HG03520 (cell line): ENCODE data around the gene COQ6.
A peak's percentile ranks its signal among the peaks of the same experiment; 100 is the strongest.
"Not testable (repeated sequence)": the region's sequence is repeated elsewhere in the genome, so short reads cannot be mapped to it uniquely, and the experiment has no call there.

Experiments used
- ATAC-seq: cut with Tn5 transposase; IDR thresholded peaks from one replicate; pipeline ENCODE4 v1.9.1; 2021; ENCODE audit warnings: mild to moderate bottlenecking, moderate library complexity; ENCODE audit not compliant: unreplicated experiment

The COQ6 gene

DNA sequence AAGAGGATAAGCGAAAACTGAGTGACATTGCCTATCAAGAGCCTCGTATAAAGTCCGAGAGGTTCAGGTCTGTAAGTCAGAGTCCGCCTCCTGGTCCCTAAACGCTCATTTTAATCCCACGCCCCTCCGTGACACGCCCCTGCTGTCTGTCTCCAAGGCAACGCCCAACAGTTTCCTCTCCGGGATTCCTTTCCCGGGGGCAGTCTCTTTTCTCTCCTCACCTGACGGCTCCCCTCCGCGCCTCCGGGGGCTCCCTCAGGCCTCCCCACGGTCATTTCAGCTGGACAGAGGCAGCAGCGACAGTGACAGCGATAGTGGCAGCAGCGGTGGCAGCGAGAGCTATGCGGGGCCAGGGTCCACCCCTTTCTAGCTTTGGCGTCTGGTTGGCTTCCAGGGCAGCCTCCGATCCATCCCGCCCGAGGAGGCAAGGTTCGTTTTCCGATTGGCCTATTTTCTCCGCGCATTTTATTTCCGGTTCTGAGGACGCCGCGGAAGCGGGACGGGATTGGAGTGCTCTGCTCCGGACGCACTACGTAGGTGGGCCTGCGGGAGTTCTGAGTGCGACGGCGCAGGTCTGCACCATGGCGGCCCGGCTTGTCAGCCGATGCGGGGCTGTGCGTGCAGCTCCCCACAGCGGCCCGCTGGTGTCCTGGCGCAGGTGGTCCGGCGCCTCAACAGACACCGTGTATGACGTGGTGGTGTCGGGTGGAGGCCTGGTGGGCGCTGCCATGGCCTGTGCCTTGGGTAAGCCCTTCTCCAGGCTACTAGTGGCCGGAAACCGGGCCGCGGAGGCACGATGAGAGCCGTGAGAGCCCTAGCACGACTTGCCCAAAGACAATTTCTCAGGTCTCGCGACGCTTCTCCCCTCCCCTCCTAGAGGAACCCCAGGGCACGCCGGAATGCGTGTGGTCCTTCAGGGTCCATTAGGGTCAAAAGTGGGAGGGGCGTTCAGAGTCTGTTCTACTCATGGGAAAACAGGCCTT lies at the start of gene COQ6, which contains the start of gene FAM161B:
COQ6 (plus strand) TSS at position 551 of the 983 bp plus-strand sequence; CDS start at position 582, 31 bp downstream.
FAM161B (minus strand) TSS at position 343 of the 983 bp plus-strand sequence; CDS start at position 275, 68 bp downstream.
- peak; percentile 85 for ATAC-seq

DNA sequence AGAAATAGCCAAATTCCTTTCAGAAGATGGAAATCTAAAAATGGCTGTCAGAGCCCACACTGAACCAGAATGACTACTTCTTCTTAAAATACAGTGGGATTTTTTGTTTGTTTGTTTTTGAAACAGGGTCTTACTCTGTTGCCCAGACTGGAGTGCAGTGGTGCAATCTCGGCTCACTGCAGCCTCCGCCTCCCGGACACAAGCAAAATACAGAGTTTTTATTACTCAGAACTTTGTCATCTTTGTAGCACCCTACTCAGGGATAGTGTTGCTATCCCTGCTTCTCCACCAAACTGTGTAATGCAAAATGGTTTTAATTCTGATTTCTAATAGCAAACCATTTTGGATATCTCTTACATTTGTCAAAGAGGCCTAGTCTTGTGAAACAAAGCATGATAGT lies 47.1 kb upstream of the COQ6 start:
- no peak for ATAC-seq

DNA sequence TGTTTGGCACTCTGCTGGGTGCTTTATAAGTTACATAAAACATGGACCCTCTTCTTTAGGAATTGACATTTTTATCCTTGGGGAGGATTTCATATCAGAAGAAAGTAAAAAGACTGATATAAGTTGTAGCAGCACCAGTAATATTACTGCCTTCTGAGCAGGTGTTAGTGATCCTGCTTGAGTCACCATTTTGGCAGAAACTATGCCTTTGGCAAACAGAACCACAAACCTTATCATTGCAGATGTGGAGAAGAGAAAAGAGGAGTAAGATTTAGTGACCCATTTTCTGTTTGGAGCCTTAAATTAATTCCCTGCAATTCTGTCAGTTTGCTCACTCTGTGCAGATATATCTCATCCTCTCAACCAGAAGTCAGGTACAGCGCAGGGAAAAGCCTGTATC lies 40.4 kb upstream of the COQ6 start:
- no peak for ATAC-seq

DNA sequence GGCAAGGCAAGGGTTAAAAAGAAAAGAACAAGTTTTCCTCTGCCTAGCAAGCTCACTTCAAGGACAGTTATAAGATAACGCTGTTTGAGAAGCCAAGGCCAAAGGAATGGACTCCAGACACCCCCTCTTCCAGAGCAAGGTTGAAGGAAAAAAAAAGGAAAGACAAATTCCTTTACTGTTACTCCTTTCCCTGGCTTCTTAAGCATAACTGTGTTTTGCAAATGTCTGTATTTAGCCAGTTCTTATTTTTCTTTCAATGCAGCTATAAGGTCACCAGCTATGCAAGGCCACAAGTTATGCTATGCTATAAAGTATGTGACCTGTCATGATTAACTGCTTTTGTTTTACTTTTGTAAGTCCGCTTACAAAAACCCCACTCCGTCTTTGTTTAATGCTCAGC lies 36.8 kb upstream of the COQ6 start:
- no peak for ATAC-seq

DNA sequence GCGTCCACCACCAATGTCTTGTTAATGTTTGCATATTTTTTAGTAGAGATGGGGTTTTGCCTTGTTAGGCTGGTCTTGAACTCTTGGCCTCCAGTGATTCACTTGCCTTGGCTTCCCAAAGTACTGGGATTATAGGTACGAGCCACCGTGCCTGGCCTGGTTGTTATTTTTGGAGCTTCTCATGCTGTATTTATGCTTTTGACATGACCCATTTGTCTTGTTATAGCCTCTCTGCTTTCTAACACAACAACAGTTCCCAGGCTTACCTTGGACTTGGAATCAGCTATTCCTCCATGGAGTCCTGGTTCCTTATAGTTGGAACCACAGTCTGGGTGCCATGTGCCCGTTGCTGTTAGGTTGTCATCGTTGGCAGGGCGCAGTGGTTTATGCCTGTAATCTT lies 33.8 kb upstream of the COQ6 start:
- ATAC-seq: no peak

DNA sequence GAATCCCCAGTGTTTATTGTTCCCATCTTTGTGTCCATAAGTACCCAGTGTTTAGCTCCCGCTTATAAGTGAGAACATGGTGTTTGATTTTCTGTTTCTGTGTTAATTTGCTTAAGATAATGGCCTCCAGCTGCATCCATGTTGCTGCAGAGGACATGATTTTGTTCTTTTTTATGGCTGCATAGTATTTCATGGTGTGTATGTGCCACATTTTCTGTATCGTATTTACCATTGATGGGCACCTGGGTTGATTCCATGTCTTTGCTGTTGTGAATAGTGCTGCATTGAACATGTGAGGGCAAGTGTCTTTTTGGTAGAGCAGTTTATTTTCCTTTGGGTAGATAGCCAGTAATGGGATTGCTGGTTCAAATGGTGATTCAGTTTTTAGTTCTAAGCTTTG lies 30.6 kb upstream of the COQ6 start:
- ATAC-seq: not testable (repeated sequence)

DNA sequence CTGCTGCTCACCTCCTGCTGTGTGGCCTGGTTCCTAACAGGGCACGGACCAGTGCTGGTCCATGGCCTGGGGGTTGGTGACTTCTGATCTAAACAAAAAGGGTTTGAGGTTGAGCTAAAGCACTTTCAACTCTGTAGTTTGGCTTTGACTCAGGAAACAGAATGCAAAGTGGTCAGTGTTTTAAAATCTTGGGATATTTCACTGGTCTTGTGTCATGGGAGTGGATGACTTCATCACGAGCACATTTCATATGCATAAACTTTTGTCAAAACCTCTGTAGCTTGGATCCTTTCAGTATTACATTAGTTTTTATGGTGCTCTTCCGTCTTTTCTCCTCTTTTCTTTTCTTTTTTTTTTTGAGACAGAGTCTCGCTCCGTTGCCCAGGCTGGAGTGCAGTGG lies 25.8 kb upstream of the COQ6 start:
- ATAC-seq: no peak

DNA sequence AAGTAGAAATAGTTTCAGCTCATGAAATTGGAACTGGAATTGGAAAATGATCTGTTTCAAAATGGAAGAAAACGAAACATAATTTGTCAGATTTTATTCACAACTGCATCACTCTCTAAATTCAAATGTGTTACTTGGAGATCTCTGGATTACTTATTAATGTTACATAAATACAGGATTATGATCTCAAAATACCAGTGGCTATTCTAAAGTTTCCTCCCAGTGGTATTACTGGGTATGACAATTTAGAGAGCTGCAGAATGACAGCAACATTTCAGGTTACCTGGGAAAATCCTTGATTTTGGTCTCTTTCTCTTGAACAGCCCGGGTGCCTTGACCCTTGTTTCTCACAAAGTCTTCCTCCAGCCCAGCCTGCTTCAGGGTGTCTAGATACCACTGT lies 14.4 kb upstream of the COQ6 start:
- no peak for ATAC-seq

DNA sequence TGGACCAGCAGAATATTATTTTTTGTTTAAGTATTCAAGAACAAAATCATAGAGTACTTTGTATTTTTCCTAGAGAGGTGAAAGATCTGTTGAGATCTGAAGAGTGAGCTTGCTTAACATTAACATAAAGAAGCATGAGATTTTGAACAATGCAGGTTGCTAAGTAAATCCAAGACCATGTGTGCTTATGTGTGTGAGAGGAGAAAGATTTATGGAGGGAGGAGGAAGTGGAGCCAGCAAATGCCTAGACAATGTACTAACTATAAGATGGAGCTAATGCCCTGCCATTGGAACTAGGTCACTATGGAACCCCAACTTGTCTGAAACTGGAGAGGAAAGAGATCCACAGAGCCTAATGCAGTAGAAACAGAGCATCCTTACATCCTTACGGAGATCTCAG lies 13.6 kb upstream of the COQ6 start:
- ATAC-seq: no peak

DNA sequence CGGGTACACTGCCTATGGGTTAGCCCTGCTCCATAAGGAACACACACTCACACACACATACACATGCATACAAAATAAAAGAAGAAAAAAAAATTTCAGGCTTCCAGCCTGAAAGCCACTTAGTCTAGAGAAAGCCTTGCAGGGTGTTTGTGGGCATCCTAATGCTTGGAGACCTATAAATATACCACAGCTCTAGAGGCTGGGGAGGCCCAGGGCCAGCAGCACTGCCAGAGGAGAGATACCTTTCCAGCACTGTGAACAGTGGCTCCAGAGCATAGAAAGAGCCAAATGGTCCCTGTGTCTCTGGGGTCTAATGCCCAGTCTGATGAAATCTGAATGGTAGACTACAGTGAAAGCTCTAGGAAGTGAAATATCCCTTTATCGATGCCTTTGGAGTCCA lies 13.1 kb upstream of the COQ6 start:
- ATAC-seq: no peak

DNA sequence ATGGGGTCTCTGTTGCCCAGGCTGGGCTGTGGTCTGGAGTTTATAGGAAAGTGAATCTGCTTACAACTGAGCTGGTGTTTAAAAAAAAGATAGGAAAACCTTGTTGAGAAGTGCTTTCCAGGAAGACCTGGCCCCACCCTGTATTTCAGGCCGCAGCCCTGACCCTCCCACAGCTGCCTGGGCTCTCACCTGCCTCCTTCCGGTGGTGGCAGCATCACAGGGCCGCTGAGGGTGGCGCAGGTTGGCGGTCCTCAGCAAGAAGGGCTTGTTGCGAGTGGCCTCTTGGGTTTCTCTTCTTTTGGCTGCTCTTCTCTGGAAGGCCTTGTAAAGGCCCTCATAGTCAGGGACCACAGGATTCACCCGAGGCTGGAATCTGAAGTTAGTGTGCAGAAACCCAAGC lies 7.9 kb upstream of the COQ6 start:
- no peak for ATAC-seq

DNA sequence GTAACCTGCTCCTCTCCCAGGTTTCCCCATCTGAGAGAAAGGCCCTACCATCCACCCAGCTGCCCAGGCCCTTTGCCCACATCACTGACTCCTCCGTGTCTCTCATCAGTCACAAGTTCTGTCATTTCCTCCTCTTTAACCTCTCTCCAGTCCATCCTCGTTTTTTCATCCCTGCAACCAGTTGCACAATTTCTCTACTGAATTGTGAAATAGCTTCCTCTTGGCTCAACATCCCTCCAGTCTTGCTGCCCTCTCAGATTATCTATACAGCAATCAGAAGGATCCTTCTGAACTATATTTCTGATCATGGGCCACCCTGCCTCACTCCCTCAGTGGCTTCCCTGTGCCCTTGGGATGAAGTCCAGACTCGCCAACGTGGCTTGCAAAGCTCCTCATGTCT lies 7.0 kb upstream of the COQ6 start:
- no peak for ATAC-seq

DNA sequence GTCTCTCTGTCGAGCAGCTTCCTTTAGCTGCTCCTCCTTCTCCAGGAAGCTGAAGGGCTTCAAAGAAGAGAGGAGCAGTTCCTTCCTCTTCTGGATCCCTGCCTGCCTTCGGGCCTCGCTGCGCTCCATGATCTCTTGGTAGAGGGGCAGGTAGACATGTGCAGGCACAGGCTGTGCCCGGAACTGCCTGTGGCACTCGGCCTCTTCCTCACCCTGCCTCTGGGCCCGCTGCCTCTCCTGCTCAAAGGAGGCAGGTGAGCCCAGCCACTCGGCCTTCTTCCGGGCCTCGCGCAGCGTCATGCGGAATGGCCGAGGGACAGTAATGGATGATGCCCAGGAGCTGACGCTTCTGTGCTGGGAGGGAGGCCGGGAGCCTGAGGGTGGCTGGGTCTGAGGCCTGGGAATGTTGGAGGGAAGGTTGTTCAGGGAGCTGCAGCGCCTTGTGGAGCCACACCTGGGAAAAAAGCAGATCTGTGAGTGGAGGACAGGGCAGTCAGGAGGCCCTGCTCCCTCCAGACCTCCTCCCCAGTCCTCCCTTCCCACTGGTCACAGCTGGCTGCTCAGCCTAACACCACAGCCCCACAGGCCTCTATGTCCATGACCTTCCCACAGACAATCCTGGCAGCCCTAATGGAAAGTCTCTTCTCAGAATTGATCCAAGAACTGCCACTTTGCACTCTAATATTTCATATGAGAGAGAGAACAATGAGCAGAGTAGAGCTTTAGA lies 5.5 kb upstream of the COQ6 start:
- ATAC-seq: no peak

DNA sequence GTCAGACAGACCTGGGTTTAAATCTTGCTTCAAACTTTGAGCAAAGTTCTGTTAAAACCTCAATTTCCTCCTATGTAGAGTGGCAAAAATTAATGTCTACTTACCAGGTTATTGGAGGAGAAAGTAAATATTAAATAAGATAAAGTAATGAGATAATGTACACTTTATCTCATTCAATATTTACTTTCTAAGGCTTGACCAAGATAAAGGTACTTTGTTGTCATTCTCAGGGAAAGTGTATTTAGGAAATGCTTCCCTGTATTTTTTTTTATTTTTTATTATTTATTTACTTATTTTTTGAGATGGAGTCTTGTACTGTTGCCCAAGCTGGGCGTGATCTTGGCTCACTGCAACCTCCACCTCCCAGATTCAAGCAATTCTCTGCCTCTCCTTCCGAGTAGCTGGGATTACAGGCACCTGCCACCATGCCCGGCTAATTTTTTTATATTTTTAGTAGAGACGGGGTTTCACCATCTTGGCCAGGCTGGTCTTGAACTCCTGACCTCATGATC lies 4.9 kb upstream of the COQ6 start:
- no peak for ATAC-seq

DNA sequence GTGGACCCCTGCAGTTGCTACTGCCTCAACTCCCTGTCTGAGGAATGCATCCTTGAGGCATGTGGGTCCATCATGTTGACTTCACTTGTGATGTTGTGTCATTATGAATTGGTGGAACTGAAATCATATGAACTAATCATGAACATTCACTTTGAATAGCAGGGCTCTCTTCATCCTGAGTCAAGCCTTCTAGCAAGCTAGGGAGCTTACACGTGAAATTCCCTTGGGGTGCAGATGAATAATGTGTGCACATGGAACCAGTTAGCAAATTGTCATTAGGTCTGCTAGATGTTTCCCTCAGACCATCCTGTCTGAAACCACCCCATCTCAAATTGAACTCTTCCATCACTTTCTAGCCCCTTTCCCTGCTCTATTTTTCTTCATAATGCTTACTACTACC lies 3.6 kb downstream of the COQ6 start:
- no peak for ATAC-seq

DNA sequence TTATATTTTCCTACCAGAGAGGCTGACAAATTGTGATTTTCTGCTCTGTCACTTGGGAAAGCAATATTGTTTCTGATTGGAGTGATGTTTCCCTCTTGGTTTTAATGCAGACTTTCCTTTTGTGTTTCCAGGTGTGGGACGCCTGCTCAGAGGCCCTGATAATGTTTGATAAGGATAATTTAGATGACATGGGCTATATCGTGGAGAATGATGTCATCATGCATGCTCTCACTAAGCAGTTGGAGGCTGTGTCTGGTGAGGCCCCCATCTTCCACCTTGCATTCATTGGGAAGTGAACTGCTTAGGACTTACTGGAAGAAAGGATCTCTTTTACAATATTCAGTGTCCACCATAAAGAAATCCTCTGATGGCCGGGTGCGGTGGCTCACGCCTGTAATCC lies 5.6 kb downstream of the COQ6 start:
- no peak for ATAC-seq

DNA sequence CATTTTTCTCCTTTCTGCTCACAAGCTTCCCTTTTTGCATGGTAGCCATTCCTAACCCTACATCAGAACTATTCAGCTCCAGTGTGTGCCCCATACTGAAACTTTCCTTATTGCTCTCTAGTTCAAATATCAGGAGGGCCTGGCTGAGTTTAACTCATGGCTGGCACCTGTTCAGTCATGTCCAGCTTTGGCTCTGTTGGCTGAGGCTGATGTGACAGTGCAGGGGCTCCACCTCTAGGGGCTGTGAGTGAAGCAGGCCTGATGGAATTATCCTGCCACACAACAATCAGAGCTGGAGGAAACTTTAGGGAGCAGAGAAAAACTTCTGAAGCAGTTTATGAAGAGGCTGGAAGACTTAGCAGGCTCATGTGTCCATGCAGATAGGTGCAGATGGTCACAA lies 8.5 kb downstream of the COQ6 start:
- no peak for ATAC-seq

DNA sequence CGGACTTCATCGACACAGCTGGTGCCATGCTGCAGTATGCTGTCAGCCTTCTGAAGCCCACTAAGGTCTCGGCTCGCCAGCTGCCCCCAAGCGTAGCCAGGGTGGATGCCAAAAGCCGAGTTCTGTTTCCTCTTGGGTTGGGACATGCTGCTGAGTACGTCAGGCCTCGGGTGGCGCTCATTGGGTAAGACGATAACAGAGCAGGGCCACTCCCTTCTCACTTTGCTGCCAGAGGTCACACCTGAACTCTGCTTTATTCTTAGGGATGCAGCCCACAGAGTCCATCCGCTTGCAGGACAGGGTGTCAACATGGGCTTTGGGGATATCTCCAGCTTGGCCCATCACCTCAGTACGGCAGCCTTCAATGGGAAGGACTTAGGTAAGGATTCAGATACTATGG lies 11.1 kb downstream of the COQ6 start:
- ATAC-seq: no peak

DNA sequence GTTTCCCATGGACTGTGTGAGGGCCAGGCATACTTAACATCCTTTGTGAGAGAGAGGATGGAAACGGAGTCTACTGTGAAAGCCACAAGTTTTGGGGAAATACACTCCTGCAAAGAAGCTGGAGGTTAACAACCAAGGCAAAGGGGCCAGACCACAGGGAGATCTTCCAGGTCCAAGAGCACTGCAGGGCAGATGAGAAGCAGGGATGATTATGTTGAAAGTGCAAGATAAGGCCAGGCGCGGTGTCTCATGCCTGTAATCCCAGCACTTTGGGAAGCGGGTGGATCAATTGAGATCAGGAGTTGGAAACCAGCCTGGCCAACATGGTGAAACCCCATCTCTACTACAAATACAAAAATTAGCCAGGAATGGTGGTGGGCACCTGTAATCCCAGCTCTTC lies 15.1 kb downstream of the COQ6 start:
- no peak for ATAC-seq

DNA sequence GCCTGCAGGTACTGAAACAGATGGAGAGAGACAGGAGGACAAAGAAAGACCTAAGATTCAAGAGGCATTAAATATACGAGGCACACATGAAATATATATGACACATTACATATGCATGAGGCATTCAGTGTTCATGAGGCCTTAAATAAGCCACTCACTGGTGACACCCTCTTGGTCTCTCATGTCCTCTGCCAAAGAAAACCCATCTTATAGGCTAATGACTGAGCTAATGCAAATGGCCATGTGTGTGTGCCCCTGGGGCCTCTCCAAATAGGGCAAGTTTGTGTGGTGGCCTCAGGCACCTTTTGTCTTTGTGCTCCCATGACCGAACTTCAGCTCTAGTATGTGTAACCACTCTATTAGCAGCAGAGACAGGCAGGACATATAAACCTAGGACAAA lies 18.8 kb downstream of the COQ6 start:
- ATAC-seq: no peak

DNA sequence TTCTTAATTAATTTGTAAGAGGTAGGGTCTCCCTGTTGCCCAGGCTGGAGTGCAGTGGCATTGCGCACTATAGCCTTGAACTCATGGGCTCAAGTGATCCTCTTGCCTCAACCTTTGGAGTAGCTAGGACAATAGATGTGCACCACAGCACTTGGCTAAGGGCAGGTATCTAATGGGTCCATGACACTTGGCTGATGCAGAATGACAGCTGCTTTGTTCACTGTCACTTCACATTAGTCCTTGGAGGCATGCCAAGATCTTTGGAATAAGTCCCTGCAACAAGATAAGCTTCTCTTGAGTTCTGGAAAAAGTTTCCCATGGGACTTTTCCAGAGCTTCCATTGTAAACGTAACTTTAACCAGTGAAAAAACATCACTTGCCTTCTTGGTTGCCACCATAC lies 23.4 kb downstream of the COQ6 start:
- no peak for ATAC-seq

DNA sequence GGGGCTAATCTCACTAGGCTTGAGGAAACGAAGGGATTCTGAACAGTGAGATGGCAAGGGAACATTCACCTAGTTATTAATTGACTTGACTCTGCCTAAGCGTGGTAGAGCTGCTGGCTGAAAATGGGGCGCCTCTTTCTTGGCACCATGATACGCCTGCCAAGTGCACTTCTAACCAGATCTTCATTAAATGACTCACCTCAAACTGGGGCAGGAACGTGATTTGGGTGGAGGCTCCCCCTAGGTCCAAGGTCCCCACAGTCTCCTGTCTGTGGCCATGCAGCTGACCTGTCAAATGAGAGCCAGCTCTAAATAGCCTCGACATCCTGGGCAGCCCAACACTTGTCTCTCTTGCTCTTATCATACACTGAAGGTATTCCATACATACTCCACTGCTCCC lies 26.0 kb downstream of the COQ6 start:
- ATAC-seq: no peak
